ENCODE results near the gene WDFY4. TPM values are rescaled to one million over a fixed set of nuclear protein-coding genes. Genes with fewer than 3 reads are reported as not detected.

Gene WDFY4
- total RNA-seq, 1 experiment from 2014 or later: not detected

- Mint-ChIP-seq H3K4me3 (no peak overlapping the region), H3K27me3 (ENCODE audit: low read depth) (peaks cover 6% of the 10 kb centered on the region), H3K4me1 (peaks cover 11 to 13% of the 10 kb centered on the region in 2 experiments; a peak in 3 of 4 replicates), H3K27ac (no peak overlapping the region; a peak in 1 of 7 replicates), H3K9me3 (no peaks in the 10 kb centered on the region), H3K36me3 (ENCODE audit: insufficient read depth in 1 of 3, low read depth in 3 of 3) (no peaks in the 10 kb centered on the region)
- Histone ChIP-seq H2AK5ac (ENCODE audit: insufficient read length, low read length) (no peak overlapping the region), H3K79me2 (ENCODE audit: insufficient read depth, low read length) (no peaks in the 10 kb centered on the region), H3K27me3 (ENCODE audit: insufficient read depth, low read length) (no peaks in the 10 kb centered on the region), H3K4me1 (ENCODE audit: insufficient read depth, low read length) (no peaks in the 10 kb centered on the region), H3K27ac (ENCODE audit: insufficient read length, low read depth, low read length) (no peak overlapping the region), H2AFZ (ENCODE audit: low read length) (no peak overlapping the region), H2BK20ac (ENCODE audit: low read depth, low read length, poor library complexity, severe bottlenecking) (no peak overlapping the region), H3K79me1 (ENCODE audit: insufficient read depth, low read depth, low read length, poor library complexity, severe bottlenecking) (no peaks in the 10 kb centered on the region), H3K9ac (ENCODE audit: extremely low read depth, insufficient read length, low read length) (no peak overlapping the region), H4K91ac (ENCODE audit: insufficient read length, low read depth, low read length) (no peak overlapping the region), H3K56ac (ENCODE audit: insufficient read length, low read depth, low read length) (no peak overlapping the region), H3K23ac (ENCODE audit: insufficient read length, low read depth, low read length) (no peak overlapping the region), H2BK15ac (ENCODE audit: low read depth, low read length) (no peak overlapping the region), H3K14ac (ENCODE audit: insufficient read depth, low read length) (no peak overlapping the region), H2BK5ac (ENCODE audit: insufficient read length, low read length) (no peak overlapping the region), H4K20me1 (ENCODE audit: control insufficient read depth, insufficient read depth, insufficient read length) (no peaks in the 10 kb centered on the region), H4K5ac (ENCODE audit: insufficient read length, low read depth, low read length) (no peak overlapping the region), H3K9me3 (ENCODE audit: control insufficient read depth, low read depth, low read length) (no peaks in the 10 kb centered on the region), H2BK120ac (ENCODE audit: low read depth, low read length, poor library complexity, severe bottlenecking) (no peak overlapping the region), H2BK12ac (ENCODE audit: insufficient read length, low read depth, low read length) (no peak overlapping the region), H3T11ph (ENCODE audit: low read length) (no peak overlapping the region), H3K4me2 (ENCODE audit: insufficient read depth, insufficient read length, low read length) (no peak overlapping the region), H4K8ac (replicated peaks; ENCODE audit: insufficient read length, low read depth, low read length) (no peak overlapping the region), H3K4ac (ENCODE audit: low read depth, low read length) (no peak overlapping the region), H3K23me2 (ENCODE audit: insufficient read length, low read depth, low read length, poor library complexity, severe bottlenecking) (no peaks in the 10 kb centered on the region), H3K18ac (ENCODE audit: insufficient read length, low read depth, low read length) (no peak overlapping the region)
- no peak for TF ChIP-seq CTCF (conservative IDR thresholded peaks at IDR 0.05)
- DNase-seq: no peak
- WGBS (ENCODE audit: extremely low coverage, insufficient read length, low lambda C conversion rate): no CpG with 5 or more reads among the region's 6 CpGs
Measured at GRCh38 chr10:48710647-48711275, 26.1 kb downstream of the WDFY4 start.

All from H9 (cell line).